Measurements from ENCODE around the gene NSD2.
A peak's percentile ranks its signal among the peaks of the same experiment; 100 is the strongest.

Gene NSD2

DNA sequence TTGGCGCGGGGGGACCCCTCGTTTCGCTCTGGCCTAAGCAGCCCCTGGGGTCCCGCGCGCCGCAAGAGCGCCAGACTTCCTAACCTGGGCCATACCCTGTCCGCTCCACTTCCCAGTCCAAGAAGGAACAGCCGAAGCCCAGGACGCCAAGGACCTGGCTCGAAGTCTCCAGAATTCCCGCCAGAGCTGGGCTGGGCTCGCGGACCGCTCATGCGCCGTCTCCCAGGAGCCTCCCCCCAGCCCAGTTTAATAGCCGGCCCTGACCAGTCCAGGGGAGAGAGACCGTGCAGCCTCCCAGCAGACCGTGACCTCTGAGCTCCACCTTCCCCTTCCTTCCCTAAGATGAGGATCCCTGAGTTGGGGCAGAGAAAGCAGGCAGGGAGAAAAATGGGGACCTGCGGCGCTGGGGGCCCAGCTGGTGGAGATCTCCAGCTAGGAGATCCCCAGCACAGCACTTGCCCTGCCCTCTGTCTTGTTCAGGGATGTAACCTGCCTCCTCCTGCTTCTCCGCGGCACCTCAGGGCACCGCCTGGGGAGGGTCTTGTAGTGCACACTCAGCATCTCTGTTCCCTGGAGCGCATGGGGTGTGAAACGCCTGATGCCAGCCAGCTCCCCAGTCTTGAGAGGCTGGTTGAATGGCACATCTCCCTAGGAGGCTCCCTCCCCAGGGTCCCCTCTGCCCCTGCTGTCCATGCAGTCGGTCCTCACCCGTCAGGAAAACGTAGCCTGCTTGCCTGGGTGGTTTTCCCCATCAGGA lies 14.1 kb upstream of the NSD2 start:
- TF ChIP-seq, protein P1, sequence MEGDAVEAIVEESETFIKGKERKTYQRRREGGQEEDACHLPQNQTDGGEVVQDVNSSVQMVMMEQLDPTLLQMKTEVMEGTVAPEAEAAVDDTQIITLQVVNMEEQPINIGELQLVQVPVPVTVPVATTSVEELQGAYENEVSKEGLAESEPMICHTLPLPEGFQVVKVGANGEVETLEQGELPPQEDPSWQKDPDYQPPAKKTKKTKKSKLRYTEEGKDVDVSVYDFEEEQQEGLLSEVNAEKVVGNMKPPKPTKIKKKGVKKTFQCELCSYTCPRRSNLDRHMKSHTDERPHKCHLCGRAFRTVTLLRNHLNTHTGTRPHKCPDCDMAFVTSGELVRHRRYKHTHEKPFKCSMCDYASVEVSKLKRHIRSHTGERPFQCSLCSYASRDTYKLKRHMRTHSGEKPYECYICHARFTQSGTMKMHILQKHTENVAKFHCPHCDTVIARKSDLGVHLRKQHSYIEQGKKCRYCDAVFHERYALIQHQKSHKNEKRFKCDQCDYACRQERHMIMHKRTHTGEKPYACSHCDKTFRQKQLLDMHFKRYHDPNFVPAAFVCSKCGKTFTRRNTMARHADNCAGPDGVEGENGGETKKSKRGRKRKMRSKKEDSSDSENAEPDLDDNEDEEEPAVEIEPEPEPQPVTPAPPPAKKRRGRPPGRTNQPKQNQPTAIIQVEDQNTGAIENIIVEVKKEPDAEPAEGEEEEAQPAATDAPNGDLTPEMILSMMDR (IDR thresholded peaks at IDR 0.05; ENCODE audit: low read depth, low read length): no peak
- peak overlapping the region; percentile 69 to 92 for H3K4me3 ChIP-seq (replicated peaks in 1 of 2; ENCODE audit: low read depth in 2 of 2, low read length in 2 of 2)
- DNase-seq (ENCODE audit: low read depth in 2 of 2): peak; percentile 19 to 41

DNA sequence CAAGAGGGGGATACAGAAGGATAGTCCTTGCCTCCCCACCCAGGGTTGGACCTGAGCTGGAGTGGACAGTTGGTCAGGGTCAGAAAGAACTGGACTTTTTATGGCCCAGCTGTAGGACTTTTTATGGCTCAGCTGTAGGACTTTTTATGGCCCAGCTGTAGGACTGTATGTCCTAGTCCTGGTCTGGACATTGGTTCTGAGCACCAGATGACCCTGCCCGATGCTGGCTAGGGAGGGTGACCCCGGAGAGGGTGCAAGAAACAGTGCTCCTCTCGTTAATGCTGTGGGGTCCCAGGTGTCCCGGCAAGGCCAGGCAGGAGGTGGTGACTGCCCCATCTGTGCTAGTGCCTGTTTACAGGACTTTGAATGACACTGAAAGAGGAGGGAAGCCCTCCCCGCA lies 13.3 kb upstream of the NSD2 start:
- no peak overlapping the region for H3K4me3 ChIP-seq (replicated peaks in 1 of 2; ENCODE audit: low read depth in 2 of 2, low read length in 2 of 2)
- DNase-seq (ENCODE audit: low read depth in 2 of 2): no peak
- TF ChIP-seq, protein P1 (IDR thresholded peaks at IDR 0.05; ENCODE audit: low read depth, low read length): no peak

DNA sequence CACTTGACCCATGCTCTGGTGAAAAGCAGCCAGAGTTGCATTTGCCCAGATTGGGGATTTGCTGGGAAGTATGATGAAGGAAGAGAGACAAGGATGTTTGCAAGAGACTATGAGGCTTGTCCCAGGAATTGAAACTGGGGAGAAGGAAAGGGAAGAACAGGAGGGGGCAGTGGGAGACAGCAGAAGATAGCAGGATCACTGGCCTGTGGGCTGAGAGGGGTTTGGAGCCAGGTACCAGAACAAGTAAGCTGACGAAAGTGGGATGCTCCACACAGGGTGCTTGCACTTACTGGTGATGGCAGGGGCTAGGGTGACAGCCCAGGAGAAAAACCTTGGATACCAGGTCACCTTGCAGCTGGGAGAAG lies 11.8 kb upstream of the NSD2 start:
- no peak overlapping the region for H3K4me3 ChIP-seq (replicated peaks in 1 of 2; ENCODE audit: low read depth in 2 of 2, low read length in 2 of 2)
- TF ChIP-seq, protein P1 (IDR thresholded peaks at IDR 0.05; ENCODE audit: low read depth, low read length): no peak
- no peak for DNase-seq (ENCODE audit: low read depth in 2 of 2)

DNA sequence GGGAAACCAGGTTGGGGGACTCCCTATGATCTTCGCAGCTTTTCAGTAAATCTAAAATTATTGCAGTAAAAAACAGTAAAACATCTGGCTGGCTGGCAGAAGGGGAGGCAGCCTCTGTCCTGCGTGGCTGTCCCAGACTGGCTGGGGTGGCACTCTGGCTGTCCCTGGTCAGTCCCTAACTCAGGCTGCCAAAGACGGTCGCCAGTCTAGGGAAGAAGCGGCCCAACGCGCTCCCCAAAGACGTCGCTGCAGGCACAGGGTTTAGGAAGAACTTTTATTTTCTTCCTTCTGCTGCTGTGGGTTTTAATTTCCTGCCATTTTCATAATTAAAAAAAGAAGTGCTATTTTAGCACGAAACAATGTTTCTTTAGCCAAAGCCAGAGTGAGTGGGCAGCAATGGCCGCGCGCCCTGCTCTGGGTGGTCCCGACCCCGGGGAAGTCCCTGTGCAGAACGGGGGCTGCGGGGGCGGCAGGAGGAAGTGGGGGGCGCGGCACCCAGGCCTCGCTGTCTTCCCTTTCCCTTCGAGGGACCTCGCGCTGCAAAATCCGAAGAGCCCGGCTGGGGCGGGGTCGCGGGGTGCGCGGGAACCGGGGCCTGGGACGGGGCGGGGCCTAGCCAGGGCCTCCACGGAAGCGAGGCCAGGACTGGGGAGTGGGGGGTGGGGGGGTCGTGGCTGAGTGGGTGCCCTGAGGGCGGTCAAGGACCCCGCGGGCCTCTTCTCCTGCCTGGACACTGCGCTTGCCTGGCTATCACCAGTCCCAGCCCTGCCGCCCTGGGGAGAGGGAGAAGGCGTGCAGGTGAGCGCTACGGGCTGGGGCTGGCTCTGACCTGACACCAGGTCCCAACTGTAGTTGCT lies 8.9 kb upstream of the NSD2 start:
- peak overlapping the region in 1 of 2 donors; percentile 14 for H3K4me3 ChIP-seq (replicated peaks in 1 of 2; ENCODE audit: low read depth in 2 of 2, low read length in 2 of 2)
- no peak for DNase-seq (ENCODE audit: low read depth in 2 of 2)
- TF ChIP-seq, protein P1 (IDR thresholded peaks at IDR 0.05; ENCODE audit: low read depth, low read length): no peak

DNA sequence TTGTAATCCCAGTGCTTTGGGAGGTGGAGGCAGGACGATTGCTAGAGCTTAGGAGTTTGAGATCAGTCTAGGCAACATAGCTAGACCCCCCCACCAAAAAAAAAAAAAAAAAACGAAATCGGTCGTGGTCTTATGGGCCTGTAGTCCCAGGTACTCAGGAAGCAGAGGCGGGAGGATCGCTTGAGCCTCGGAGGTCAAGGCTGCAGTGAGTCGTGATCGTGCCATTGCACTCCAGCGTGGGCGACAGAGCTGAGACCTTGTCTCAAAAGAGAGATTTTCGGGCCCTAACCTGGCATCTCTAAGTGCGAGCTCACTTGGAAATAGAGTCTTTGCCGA lies 8.3 kb upstream of the NSD2 start:
- no peak overlapping the region for H3K4me3 ChIP-seq (replicated peaks in 1 of 2; ENCODE audit: low read depth in 2 of 2, low read length in 2 of 2)
- TF ChIP-seq, protein P1 (IDR thresholded peaks at IDR 0.05; ENCODE audit: low read depth, low read length): no peak
- DNase-seq (ENCODE audit: low read depth in 2 of 2): no peak

DNA sequence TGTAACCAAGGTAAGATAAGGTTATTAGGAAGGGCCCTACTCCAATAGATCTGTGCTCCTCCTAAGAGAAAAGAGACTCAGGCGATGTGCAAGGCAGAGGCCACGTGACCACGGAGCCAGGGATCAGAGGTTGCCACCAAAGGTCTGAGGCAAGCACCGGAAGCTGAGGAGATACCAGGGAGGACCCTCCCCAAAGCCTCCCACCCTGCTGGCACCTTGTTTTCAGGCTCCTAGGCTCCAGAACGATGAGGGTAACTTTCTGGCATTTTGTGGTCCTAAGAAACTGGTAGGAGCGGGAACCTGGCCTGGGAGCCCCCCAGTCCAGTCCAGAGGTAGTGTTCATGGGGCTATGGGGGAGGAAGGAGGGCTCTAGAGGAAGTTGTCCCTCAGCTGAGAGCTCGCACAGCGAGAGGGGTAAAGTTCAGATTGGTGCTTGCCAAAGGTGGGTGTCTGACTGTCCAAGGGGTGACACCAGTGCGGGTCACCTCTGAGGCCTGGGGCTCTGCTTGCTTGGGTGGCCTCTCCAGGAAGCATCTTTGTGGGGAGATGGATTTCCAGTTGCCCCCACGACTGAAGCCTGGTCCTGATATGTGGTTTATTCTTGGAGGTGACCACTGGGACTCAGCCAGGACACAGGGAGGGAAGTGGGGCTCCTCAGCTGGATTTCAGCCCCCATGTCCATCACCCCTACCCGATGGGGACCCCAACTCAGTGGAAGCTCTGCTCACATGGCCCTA lies 7.7 kb upstream of the NSD2 start:
- no peak for DNase-seq (ENCODE audit: low read depth in 2 of 2)
- no peak overlapping the region for H3K4me3 ChIP-seq (replicated peaks in 1 of 2; ENCODE audit: low read depth in 2 of 2, low read length in 2 of 2)
- TF ChIP-seq, protein P1 (IDR thresholded peaks at IDR 0.05; ENCODE audit: low read depth, low read length): no peak
